Activated CD4-positive, alpha-beta memory T cell treated with anti-CD3 and anti-CD28 coated beads for 36 hours (primary cell): ENCODE measurements around the gene ECD. TPM values are rescaled to one million over a fixed set of nuclear protein-coding genes. Genes with fewer than 3 reads are reported as not detected.

ENCODE experiments used
- CTCF ChIA-PET: fragments of 350-600 bp; sonication (Branson Sonifier 250); formaldehyde crosslinking; loops from one replicate; lab custom pipeline; 2021; ENCODE audit warnings: antibody characterized with exemption, inconsistent platforms; lab: Charles Lee
- POLR2A ChIA-PET: fragments of 350-600 bp; sonication (Branson Sonifier 250); formaldehyde crosslinking; loops from one replicate; lab custom pipeline; 2021; ENCODE audit warnings: antibody characterized with exemption; lab: Charles Lee
- DNase-seq: peaks from one replicate; pipeline ENCODE4 v3.0.0-alpha.2; 2020
- H3K27ac Mint-ChIP-seq: one replicate; pipeline ENCODE4 v1.8.0; 2021; ENCODE audit warnings: mixed read lengths
- H3K27me3 Mint-ChIP-seq: one replicate; pipeline ENCODE4 v1.8.0; 2021; ENCODE audit warnings: mixed read lengths
- H3K36me3 Mint-ChIP-seq: one replicate; pipeline ENCODE4 v1.8.0; 2021; ENCODE audit warnings: mixed read lengths
- H3K4me1 Mint-ChIP-seq: one replicate; pipeline ENCODE4 v1.8.0; 2021; ENCODE audit warnings: low read depth, mixed read lengths
- H3K4me3 Mint-ChIP-seq: one replicate; pipeline ENCODE4 v1.8.0; 2021; ENCODE audit warnings: mild to moderate bottlenecking, mixed read lengths
- H3K9me3 Mint-ChIP-seq: one replicate; pipeline ENCODE4 v1.8.0; 2021; ENCODE audit warnings: mixed read lengths
- intact Hi-C: fragments of 100-400 bp; cut with micrococcal nuclease; formaldehyde crosslinking; loops from one replicate; pipeline ENCODE4 v1.15.1; 2023
- total RNA-seq, 2 experiments: library from RNA; stranded (reverse); gene quantifications; one replicate each; pipeline ENCODE4 v1.2.3, GENCODE V29; 2021

Gene ECD
- total RNA-seq, 2 experiments from 2014 or later: 37.5 to 37.7 TPM

DNA sequence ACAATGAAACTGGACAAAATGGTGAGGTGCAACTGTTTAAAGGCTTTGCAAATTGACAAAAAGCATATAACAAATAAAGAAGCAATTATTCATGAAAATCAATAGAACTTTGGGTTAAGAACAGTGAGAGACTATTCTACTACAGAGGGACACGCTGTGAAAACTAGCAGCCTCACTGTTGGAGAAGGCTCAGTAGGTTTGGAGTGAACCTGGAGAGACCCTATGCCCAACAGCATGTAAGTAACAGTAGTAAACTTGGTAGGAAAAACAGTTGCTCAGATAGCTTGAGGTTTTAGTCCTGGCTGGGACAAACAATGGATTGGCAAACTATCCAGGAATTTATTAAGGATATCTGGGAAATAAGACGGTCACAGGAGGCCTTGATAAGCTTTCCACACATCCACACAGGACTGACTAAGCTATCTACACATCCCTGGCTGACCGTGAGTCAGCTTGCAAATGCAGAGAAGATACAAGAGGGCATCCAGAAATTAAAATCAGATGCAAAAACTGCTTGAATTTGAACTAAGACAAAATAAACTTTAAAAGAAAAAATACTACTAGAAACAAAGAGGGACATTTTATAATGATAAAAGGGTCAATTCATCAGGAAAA lies 16.0 kb upstream of the ECD start:
- H3K27ac Mint-ChIP-seq: no peak overlapping the region
- no peak overlapping the region for H3K4me3 Mint-ChIP-seq
- no peaks in the 10 kb centered on the region for H3K27me3 Mint-ChIP-seq
- intact Hi-C loops: no loop called here
- DNase-seq: no peak
- ChIA-PET CTCF (interaction anchor here (1.0 kb wide), 1 partner anchor 25 kb away, joined by 3 read pairs; no protein-coding TSS in a partner anchor), POLR2A (no interaction called here)
- no peaks in the 10 kb centered on the region for H3K4me1 Mint-ChIP-seq
- no peaks in the 10 kb centered on the region for H3K9me3 Mint-ChIP-seq
- H3K36me3 Mint-ChIP-seq: peaks cover 20% of the 10 kb centered on the region

DNA sequence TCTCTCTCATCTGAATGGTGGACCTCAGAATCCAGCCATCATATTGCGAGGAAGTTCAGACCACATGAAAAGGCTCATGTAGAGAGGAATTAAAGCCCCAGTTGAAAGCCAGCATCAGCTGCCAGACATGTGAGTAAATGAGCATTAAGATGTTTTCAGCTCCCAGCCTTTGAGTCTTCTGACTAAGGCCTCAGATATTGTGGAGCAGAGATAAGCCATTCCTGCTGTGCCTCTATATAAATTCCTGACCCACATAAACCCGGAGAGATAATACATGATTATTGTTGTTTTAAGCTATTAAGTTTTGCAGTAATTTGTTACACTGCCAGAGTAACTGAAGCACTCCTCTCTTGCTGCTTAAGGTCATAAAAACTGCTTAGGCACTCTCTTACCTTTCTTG lies 14.8 kb upstream of the ECD start:
- Mint-ChIP-seq H3K27me3 (no peaks in the 10 kb centered on the region), H3K27ac (no peak overlapping the region), H3K36me3 (peaks cover 20% of the 10 kb centered on the region), H3K4me3 (no peak overlapping the region), H3K9me3 (no peaks in the 10 kb centered on the region), H3K4me1 (no peaks in the 10 kb centered on the region)
- intact Hi-C loops: no loop called here
- no peak for DNase-seq
- POLR2A ChIA-PET: no interaction called here
- CTCF ChIA-PET: no interaction called here

DNA sequence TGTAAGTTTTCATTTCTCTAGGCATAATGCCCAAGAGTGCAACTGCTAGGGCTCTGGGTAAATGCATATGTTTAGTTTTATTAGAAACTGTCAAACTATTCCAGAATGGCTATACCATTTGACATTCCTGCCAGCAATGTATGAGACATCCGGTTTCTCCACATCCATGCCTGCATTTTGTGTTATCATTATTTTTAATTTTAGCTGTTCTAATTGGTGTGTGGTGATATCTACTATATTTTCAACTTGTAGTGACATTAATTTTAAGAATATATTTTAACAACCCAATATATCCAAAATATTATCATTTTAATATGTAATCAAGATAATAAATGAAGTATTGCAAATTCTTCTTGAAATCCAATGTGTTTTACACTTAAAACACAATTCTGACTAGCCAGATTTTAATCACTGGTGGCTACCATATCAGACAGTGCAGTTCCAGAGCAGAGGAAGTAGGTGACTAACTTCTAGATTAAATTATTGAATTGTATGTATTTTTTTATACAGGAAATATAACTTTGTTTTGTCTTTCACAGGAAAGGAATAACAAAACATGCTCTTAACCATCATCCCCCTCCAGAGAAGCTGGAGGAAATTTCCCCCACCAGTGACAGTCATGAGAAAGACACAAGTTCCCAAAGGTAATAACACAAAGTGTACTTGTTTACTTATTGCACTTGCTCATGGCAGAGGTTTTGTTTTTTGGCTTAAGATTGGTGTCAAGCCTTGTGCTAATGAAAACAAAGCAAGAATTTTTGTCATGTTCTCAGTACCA lies 6.5 kb upstream of the ECD start:
- H3K9me3 Mint-ChIP-seq: no peaks in the 10 kb centered on the region
- H3K4me3 Mint-ChIP-seq: no peak overlapping the region
- ChIA-PET CTCF (no interaction called here), POLR2A (no interaction called here)
- H3K36me3 Mint-ChIP-seq: no peaks in the 10 kb centered on the region
- no peak overlapping the region for H3K27ac Mint-ChIP-seq
- H3K4me1 Mint-ChIP-seq: no peaks in the 10 kb centered on the region
- intact Hi-C loops: no loop called here
- no peaks in the 10 kb centered on the region for H3K27me3 Mint-ChIP-seq
- no peak for DNase-seq

DNA sequence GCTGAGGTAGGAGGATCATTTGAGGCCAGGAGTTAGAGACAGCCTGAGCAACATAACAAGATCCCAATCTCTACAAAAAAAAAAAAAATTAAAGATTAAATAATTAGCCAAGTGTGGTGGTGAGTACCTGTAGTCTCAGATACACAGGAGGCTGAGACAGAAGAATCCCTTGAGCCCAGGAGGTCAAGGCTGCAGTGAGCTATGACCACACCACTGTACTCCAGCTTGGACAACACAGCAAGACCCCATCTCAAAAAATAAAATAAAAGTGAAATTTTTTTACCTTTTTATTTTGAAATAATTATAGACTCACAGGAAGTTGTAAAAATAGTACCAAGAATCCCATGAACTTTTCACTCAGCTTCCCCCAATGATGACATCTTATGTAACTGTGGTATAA lies 5.1 kb upstream of the ECD start:
- peaks cover 4% of the 10 kb centered on the region for H3K4me1 Mint-ChIP-seq
- H3K27me3 Mint-ChIP-seq: no peaks in the 10 kb centered on the region
- ChIA-PET CTCF (no interaction called here), POLR2A (interaction anchor here (0.7 kb wide), 1 partner anchor 316 kb away, joined by 5 read pairs; no protein-coding TSS in a partner anchor)
- peaks cover 1% of the 10 kb centered on the region for H3K36me3 Mint-ChIP-seq
- no peaks in the 10 kb centered on the region for H3K9me3 Mint-ChIP-seq
- DNase-seq: no peak
- H3K4me3 Mint-ChIP-seq: no peak overlapping the region
- intact Hi-C loops: no loop called here
- no peak overlapping the region for H3K27ac Mint-ChIP-seq

DNA sequence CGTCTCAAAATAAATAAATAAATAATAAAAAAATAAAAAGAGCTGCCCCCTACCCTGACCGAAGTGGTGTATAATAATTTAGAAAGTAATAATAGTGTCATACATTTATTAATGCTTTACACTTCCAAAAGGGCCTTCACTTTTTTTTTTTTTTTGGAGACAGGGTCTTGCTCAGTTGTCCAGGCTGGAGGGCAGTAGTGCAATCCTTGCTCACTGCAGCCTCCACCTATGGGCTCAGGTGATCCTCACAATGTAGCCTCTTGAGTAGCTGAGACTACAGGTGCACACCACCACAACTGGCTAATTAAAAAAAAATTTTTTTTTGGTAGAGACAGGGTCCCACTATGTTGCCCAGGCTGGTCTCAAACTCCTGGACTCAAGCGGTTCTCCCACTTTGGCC lies 1.5 kb upstream of the ECD start:
- ChIA-PET POLR2A (interaction anchor here (0.7 to 1.2 kb wide), 3 partner anchors 59 to 713 kb away, joined by 3 read pairs; partner anchors contain the start of gene NUDT13), CTCF (interaction anchor here (0.7 to 2.5 kb wide), 4 partner anchors 8 to 78 kb away, joined by 3 to 19 read pairs (median 4); partner anchors contain the start of genes DNAJC9 and P4HA1)
- DNase-seq: no peak
- Mint-ChIP-seq H3K4me1 (peaks cover 27% of the 10 kb centered on the region), H3K4me3 (peak overlapping the region; percentile 45), H3K36me3 (peaks cover 12% of the 10 kb centered on the region), H3K27me3 (no peaks in the 10 kb centered on the region), H3K9me3 (peaks cover 2% of the 10 kb centered on the region), H3K27ac (no peak overlapping the region)
- intact Hi-C loops: loop anchor here (2.0 to 5.0 kb wide), 2 partner anchors 57 to 815 kb away; partner anchors contain the start of genes DNAJB12 and NUDT13

DNA sequence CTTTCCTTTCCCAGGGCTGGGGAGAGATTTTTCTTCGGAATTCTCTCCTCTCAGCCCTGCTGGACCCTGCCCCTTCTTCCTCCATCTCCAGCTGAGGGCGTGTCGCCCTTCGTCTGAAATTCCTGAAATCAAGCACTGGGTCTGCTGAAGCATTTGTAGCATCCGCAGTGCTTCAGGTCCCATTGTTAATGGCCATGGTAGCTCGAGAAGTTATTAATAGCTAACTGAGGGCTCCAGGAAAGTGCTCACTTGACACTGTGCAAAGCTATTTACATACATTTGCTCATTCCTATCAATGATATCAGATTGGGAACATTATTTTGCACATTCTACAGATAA lies 626 bp upstream of the ECD start:
- ChIA-PET POLR2A (interaction anchor here (0.6 to 1.3 kb wide), 4 partner anchors 58 to 1010 kb away, joined by 3 to 10 read pairs (median 3); partner anchors contain the start of gene NUDT13), CTCF (interaction anchor here (1.1 to 2.2 kb wide), 3 partner anchors 10 to 73 kb away, joined by 3 to 20 read pairs (median 10); partner anchors contain the start of gene P4HA1)
- Mint-ChIP-seq H3K9me3 (peaks cover 2% of the 10 kb centered on the region), H3K36me3 (peaks cover 16% of the 10 kb centered on the region), H3K27ac (peak overlapping the region; percentile 81), H3K27me3 (no peaks in the 10 kb centered on the region), H3K4me1 (peaks cover 32% of the 10 kb centered on the region), H3K4me3 (peak overlapping the region; percentile 100)
- DNase-seq: no peak
- intact Hi-C loops: loop anchor here (1.0 to 5.0 kb wide), 3 partner anchors 56 to 814 kb away; partner anchors contain the start of genes DNAJB12, DNAJC9 and NUDT13

DNA sequence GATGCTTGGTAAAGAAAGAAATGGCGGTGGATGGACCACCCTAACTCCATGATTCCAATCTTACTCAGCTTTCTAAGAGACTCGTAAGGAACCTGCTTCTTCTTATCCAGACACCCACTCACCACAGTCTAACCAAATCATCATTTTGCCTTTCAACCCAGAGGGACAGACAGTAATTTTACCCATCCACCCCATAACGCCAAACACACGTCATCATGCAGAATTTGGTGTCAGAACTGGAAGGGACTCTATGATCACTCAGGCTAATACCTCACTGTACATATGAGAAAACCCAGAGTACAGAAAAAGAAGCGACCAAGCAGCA lies 388 bp downstream of the ECD start:
- DNase-seq: no peak
- H3K36me3 Mint-ChIP-seq: peaks cover 20% of the 10 kb centered on the region
- ChIA-PET CTCF (interaction anchor here (1.1 to 2.2 kb wide), 3 partner anchors 9 to 72 kb away, joined by 3 to 20 read pairs (median 10); partner anchors contain the start of gene P4HA1), POLR2A (no interaction called here)
- H3K9me3 Mint-ChIP-seq: peaks cover 2% of the 10 kb centered on the region
- no peaks in the 10 kb centered on the region for H3K27me3 Mint-ChIP-seq
- peak overlapping the region; percentile 97 for H3K27ac Mint-ChIP-seq
- peaks cover 38% of the 10 kb centered on the region for H3K4me1 Mint-ChIP-seq
- peak overlapping the region; percentile 100 for H3K4me3 Mint-ChIP-seq
- intact Hi-C loops: loop anchor here (2.0 to 5.0 kb wide), 2 partner anchors 55 to 71 kb away; partner anchors contain the start of genes NUDT13 and P4HA1

DNA sequence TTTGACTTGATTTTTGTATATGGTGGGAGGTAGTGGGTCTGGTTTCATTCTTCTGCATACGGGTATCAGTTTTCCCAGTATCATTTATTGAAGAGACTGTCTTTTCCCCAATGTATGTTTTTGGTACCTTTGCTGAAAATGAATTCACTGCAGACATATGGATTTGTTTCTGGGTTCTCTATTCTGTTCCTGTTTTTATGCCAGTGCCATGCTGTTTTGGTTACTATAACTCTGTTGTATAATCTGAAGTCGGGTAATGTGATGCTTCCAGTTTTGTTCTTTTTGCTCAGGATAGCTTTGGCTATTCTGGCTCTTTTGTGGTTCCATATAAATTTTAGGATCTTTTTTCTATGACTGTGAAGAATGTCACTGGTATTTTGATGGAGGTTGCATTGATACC lies 836 bp downstream of the ECD start:
- ChIA-PET POLR2A (no interaction called here), CTCF (interaction anchor here (2.0 to 2.2 kb wide), 2 partner anchors 9 to 71 kb away, joined by 10 to 20 read pairs; no protein-coding TSS in a partner anchor)
- peak overlapping the region; percentile 97 for H3K27ac Mint-ChIP-seq
- H3K4me3 Mint-ChIP-seq: peak overlapping the region; percentile 100
- H3K9me3 Mint-ChIP-seq: peaks cover 2% of the 10 kb centered on the region
- no peaks in the 10 kb centered on the region for H3K27me3 Mint-ChIP-seq
- intact Hi-C loops: loop anchor here (2.0 to 5.0 kb wide), 2 partner anchors 55 to 70 kb away; partner anchors contain the start of genes NUDT13 and P4HA1
- no peak for DNase-seq
- peaks cover 42% of the 10 kb centered on the region for H3K4me1 Mint-ChIP-seq
- H3K36me3 Mint-ChIP-seq: peaks cover 23% of the 10 kb centered on the region

DNA sequence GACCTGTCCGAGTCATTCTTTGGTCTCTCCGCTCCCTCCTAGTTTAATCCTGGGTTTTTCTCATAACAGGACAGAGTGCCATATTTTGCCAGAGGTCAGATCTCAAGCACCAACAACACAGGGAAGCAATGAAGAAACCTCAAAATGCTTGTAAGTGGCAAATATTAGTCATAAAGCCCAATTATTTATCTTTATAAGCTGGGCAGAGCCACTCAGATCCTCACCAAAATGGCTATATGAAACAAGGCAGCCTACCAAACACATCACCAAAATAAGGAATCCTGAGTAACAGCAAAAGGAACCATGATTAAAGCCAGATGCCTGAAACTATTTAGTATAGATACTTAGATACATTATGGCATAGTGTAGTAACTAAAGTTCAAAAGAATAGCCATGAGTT lies 4.7 kb downstream of the ECD start:
- Mint-ChIP-seq H3K27ac (peak overlapping the region; percentile 26), H3K36me3 (peaks cover 33% of the 10 kb centered on the region), H3K4me3 (no peak overlapping the region), H3K9me3 (peaks cover 2% of the 10 kb centered on the region), H3K4me1 (peaks cover 59% of the 10 kb centered on the region), H3K27me3 (no peaks in the 10 kb centered on the region)
- POLR2A ChIA-PET: interaction anchor here (1.9 kb wide), 1 partner anchor 68 kb away, joined by 8 read pairs; no protein-coding TSS in a partner anchor
- CTCF ChIA-PET: interaction anchor here (0.6 to 1.3 kb wide), 3 partner anchors 8 to 68 kb away, joined by 3 to 4 read pairs (median 3); partner anchors contain the start of gene P4HA1
- DNase-seq: no peak
- intact Hi-C loops: no loop called here

DNA sequence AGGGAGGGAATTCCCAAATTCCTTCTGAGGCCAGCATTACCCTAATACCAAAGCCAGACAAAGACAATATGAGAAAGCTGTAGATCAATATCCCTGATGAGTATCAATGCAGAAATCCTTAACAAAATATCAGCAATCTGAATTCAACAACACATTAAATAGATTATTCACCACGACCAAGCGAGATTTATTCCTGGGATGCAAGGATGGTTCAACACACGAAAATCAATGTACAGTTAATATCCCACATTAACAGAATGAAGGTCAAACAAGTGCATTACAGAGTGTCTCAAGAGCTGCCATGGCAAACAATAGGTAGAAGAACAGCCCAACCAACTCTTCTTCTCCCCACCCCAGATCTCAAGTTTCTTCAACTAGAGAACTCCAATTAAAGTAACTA lies 6.1 kb downstream of the ECD start:
- H3K9me3 Mint-ChIP-seq: no peaks in the 10 kb centered on the region
- peaks cover 30% of the 10 kb centered on the region for H3K36me3 Mint-ChIP-seq
- ChIA-PET POLR2A (no interaction called here), CTCF (interaction anchor here (1.1 to 6.2 kb wide), 2 partner anchors 8 to 65 kb away, joined by 4 to 62 read pairs; partner anchors contain the start of gene P4HA1)
- H3K4me3 Mint-ChIP-seq: no peak overlapping the region
- H3K27ac Mint-ChIP-seq: peak overlapping the region; percentile 28
- DNase-seq: no peak
- no peaks in the 10 kb centered on the region for H3K27me3 Mint-ChIP-seq
- H3K4me1 Mint-ChIP-seq: peaks cover 50% of the 10 kb centered on the region
- intact Hi-C loops: no loop called here

DNA sequence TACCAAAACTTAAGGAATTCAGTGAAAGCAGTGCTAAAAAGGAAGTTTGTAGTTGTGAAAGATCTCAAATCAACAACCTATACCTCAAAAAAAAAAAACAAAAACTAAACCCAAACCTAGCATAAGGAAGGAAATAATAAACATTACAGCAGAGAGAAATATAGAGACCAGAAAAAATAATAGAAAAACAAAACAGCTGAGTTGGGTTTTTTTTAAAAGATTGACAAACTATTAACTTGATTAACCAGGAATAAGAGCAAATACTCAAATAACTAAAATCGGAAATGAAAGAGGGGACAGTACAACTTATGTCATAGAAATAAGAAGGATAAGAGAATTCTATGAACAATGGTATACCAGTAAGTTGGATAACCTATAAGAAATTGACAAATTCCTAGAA lies 6.7 kb downstream of the ECD start:
- H3K36me3 Mint-ChIP-seq: peaks cover 29% of the 10 kb centered on the region
- no peak overlapping the region for H3K27ac Mint-ChIP-seq

More for the DNA sequence above, 6.7 kb downstream of the ECD start:
- intact Hi-C loops: no loop called here
- ChIA-PET CTCF (interaction anchor here (1.1 to 6.2 kb wide), 2 partner anchors 9 to 65 kb away, joined by 4 to 62 read pairs; partner anchors contain the start of gene P4HA1), POLR2A (no interaction called here)
- no peaks in the 10 kb centered on the region for H3K9me3 Mint-ChIP-seq
- DNase-seq: no peak
- no peak overlapping the region for H3K4me3 Mint-ChIP-seq
- peaks cover 44% of the 10 kb centered on the region for H3K4me1 Mint-ChIP-seq
- no peaks in the 10 kb centered on the region for H3K27me3 Mint-ChIP-seq
